ENCODE data around the gene UPK3BL1. TPM values are rescaled to one million over a fixed set of nuclear protein-coding genes. Genes with fewer than 3 reads are reported as not detected.
"Not testable (repeated sequence)": the region's sequence is repeated elsewhere in the genome, so short reads cannot be mapped to it uniquely, and the experiment has no call there.

Gene UPK3BL1, protein sequence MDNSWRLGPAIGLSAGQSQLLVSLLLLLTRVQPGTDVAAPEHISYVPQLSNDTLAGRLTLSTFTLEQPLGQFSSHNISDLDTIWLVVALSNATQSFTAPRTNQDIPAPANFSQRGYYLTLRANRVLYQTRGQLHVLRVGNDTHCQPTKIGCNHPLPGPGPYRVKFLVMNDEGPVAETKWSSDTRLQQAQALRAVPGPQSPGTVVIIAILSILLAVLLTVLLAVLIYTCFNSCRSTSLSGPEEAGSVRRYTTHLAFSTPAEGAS
- 8.3 TPM for polyA plus RNA-seq (2013, experiment 1 of 2; ENCODE audit: insufficient read length)
- polyA plus RNA-seq (2013, experiment 2 of 2; ENCODE audit: insufficient read length): 7.9 TPM

DNA sequence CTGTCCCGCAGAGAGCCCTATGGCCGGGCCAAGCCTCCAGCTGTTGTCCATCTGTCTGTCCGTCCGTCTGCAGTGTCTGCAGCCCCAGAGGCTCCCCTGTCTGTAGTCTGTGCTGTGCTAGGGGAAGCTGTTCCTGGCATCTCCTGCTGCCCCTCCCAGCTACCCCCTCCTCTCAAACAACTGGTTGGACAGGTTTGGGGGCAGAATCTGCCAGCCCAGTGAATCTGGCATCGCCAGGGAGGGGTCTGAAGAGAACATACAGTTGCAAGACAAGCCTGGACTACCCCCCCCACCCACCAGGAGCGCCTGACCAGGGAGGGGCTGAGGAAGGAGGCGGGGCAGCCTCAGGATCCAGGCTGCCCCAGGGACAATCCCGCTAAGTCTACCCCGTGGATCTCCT, at the start of gene UPK3BL1:
TSS of gene UPK3BL1 (minus strand) at position 101 of the 400 bp plus-strand sequence. CDS start at position 51, 50 bp downstream.
- DNase-seq: not testable (repeated sequence)

DNA sequence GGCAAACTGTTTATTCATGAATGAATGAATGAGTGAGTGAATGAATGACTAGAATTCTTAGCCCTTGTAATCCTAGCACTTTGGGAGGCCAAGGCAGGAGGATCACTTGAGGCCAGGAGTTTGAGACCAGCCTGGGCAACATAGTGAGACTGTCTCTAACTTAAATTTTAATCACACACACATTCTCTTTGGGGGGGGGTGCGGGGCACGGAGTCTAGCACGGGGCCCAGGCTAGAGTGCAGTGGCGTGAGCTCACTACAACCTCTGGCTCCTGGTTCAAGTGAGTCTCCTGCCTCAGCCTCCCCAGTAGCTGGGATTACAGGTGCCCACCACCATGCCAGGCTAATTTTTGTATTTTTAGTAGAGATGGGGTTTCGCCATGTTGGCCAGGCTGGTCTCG, 48.0 kb upstream of the UPK3BL1 start:
- not testable (repeated sequence) for DNase-seq

DNA sequence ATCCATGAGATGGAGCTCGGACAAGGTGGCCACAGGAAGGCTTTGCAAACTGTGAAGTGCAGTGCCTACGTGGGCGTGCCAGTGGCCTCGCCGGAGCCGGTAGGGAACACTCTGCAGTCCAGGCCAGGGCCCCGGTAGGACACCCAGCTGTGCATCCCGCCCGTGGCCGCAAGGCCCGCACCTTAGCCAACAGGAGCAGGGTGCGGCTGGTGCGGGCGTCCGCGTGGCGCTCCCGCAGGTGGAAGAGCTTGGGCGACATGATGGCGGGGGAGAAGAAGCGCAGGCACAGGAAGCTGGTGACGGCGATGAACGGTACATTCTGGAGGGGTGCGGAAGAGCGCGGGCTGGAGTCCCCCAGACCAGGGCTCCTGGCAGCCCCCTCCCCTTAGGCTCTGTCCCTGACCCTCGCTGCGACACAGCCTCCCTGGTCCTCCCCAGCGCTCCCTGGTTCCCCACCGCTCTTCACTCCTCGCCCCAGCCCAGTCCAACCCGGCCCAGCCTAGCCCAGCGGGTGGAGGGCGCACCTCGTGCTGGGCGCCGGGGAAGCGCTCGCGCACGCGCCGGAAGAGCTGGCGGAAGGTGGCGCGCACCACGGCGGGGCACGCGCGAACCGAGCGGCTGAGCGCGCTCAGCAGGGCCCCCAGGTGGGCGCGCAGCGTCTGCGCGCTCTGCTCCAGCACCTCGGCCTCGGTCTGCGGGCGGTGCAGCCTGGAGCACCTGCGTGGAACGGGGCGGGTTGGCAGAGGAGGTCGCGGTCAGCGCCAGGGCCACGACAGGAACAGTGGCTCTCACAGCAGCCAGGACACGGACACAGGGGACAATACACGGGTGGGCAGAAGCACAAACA, 47.1 kb upstream of the UPK3BL1 start:
- not testable (repeated sequence) for DNase-seq

DNA sequence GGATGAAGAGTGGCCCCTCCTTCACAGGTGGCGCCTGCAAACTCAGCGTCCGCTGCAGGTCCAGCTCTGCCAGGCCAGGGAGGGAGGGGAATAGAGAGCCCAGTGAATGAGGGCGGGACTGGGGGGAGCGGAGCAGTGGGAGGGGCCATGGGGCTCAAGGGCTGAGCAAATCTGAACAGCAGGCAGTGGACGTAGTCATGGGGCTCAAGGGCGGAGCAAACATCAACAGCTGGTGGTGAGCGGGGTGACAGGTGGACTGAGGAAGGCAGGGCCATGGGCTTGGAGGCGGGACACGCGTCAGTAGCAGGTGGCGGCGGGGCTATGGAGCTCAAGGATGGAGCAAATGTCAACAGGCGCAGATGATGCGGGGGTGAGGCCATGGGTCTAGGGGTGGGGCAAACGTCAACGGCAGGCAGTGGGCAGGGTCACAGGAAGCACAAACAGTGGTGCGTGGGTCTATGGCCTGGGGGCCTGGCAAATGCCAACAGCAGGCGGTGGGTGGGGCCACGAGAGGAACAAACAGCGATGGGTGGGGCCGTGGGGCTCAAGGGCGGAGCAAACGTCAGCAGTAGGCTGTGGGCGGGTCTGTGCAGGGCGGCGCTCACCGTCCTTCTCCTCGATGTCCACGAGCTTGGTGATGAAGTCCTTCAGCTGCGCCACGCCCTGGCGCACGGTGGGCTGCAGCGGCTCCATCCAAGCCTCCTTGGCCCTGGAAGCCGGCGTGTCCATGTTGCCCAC, 45.9 kb upstream of the UPK3BL1 start:
- DNase-seq: not testable (repeated sequence)

DNA sequence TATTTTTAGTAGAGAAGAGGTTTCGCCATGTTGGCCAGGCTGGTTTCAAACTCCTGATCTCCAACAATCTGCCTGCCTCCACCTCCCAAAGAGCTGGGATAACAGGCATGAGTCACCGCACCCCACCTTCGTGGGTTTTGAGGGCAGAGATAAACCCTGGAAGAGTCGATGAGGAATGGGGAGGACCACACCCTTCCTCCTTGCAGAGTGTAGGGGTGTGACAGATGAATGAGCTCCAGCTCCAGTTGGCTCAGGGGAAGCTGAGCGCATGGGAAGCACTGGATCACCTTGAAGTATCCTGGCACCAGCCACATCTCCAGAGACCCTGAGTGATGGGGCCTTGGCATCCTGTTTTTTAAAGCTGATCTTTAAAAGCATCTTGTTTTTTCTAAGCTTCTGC, 40.0 kb upstream of the UPK3BL1 start:
- not testable (repeated sequence) for DNase-seq

DNA sequence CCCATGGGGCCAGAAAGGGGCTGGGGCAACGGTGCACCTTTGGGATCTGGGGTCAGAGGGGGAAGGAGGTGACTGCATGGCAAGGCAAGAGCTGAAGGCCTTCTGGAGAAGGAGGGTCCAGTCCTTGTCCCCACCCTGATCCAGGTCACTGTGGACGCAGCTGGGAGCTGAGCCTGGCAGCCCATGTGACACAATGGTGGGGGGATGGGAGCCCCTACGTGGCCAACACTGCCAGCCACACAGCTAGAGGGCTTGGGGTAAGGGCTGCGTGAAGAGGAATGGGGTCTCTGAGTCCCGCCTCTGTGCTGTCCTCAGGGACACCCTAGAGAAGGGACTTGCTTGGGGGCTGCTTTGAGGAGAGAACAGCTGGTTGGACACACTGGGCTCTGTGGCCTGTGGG, 38.2 kb upstream of the UPK3BL1 start:
- not testable (repeated sequence) for DNase-seq

DNA sequence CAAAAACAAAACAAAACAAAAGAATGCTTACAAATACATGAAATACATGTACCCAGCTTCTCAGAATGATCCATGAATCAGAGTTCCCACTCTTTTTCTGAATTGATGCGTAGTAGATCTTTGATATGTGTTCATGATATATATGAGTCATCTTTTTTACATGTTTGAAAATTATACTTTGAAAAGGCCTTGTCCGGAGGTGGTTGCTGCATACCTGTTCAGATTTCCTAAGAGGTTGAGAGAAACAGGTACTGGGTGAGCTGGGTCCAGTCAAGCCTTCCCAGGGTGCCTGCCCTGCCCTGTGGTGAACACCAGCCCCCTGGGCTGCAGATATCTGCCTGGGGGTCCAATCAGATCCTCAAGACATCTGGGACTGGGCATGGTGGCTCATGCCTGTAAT, 33.0 kb upstream of the UPK3BL1 start:
- DNase-seq: not testable (repeated sequence)

DNA sequence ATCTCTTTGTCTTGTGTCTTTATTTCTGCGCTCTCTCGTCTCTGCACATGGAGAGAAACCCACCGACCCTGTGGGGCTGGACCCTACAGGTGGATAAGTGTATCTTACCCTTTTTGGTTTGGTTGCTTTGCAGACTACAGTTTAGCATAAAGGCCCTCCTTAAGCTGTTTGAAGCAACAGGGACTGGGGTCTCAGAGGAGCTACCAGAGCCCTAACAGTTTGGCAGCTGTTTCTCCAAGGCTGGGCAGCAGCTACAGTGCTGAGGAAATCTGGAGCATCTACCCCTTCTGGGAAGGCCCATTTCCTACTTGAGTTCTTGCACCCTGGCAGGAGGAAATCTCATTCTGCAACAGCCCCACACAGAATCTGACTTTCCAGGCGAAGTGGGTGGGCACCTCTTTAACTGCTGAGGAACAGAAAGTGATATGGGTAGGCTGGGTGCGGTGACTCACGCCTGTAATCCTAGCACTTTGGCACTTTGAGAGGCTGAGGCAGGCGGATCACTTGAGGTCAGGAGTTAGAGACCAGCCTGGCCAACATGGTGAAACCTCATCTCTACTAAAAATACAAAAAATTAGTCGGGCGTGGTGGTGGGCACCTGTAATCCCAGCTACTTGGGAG, 31.0 kb upstream of the UPK3BL1 start:
- not testable (repeated sequence) for DNase-seq

DNA sequence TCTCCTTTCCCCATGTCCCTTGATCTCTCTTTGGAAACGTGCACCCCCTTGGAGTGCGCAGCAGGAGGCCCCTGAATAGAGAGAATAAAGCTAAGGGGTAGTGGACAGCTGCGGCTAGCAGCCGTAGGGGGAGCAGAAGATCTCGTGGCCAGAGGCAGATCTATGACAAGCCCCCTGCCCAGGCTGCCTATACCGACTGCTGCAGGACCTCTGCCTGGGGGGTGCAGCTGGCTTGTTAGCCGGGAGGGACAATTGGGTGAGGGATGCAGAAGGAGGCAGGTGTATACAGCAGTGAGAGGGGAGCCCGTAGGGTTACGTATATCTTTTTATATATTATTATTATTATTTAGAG, 29.3 kb upstream of the UPK3BL1 start:
- not testable (repeated sequence) for DNase-seq

DNA sequence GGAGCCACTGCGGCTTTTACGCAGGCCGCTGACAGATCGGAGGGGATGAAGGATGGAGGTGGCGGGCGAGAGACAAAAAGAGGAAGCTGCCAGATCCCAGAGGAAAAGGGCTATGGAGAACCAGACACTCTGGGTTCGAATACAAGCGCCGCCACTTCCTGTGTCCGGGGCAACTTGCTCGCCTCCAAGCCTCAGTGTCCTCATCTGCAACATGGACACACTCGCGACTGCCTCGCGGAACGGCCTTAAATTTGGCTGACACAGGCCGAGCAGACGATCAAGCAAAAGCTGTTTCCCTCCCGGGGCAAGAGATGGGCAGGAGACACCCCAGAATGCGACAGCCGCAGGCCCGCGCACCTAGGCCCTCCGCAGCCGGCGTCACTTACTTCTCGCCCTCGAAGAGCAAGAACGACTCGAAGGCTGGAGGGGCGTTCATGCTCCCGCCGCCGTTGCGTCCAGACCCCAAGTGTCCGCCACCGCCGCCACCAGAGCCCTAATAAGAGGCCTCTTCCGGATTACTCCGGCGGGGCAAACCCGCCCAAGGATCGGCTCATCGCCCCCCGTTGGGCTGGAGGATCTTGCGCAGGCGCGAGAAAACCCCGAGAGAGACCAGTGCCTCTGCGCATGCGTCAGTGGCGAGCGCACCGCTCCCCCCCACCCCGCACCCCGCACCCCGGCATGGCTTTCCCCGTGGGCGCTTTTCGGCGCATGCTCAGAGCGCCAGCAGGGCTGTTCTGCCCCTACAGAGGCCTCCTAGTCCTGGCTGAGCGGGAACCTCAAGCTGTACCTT, 28.8 kb upstream of the UPK3BL1 start, which contains the start of gene POLR2J2:
TSS of gene POLR2J2 (minus strand) at position 498 of the 790 bp plus-strand sequence. CDS start at position 436, 62 bp downstream.
- DNase-seq: not testable (repeated sequence)

DNA sequence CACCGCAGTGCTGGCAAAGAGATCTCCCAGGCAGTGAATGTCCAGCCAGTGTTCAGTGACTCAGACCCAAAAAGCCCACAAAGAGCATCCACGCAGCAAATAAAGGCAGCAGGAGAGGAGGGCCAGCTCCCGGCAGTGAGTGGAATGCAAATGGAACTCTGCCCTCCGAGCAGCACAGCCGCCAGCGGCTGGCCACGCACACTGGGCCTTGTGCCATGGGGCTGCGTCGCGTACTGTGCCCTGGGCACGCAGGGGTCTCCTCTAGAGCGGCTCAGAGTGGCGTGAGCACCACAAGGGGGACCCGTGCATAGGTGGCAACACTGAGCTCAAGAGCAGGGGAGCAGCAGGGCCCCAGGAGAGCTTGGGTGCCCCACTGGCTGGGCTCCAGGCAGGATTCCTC, 24.9 kb upstream of the UPK3BL1 start:
- not testable (repeated sequence) for DNase-seq

DNA sequence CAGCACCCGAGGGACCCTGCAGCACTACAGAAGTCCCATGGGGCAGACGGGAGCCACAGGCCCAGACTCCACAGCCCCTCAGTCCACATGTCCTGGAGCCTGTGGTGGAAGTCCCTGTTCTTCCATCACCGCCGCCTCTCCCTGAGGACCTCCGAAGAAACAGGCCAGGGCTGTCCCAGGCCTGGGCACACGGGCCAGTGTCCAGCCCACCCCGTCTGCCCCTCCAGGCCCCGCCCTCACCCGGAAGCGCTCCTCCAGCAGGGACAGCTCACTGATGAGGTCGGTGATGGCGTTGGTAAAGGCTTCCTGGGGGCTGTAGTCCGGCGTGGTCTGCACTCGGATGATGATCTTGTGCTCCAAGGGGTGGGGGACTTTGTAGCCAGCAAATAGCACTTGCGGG, 24.3 kb upstream of the UPK3BL1 start:
- DNase-seq: not testable (repeated sequence)

DNA sequence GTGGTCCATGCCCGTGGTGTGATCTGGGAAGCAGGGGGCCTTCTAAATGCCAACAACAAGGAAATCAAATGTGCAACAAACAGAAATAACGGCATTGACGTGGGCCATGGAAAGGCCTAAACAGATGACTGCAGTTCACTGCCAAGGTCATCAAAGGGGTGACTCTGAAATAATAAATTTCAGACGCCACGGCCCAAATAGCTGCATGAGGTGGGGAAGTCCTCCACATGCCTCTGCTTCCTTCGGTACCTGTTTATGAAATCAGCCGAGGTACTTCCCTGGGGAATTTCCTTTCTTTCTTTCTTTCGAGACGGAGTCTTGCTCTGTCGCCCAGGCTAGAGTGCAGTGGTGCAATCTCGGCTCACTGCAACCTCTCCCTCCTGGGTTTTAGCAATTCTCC, 22.2 kb upstream of the UPK3BL1 start:
- not testable (repeated sequence) for DNase-seq

DNA sequence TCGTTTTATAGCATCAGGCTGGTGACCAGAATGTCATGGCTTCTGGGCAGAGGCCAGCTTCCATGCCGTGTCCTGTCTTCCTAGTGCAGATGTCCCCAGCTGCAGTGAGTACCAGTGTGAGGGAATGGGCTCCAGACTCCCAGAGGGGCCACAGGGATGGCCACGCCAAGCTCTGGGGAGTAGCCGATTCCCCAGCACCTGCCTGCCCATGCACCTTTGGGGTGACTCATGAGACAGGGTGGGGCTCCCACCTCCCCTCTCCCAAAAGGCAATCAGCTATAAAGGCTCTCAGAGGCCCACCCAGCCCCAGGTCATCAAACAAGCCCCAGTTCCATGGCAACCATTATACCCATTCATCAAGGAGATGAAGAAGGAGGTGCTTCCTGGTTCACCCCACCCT, 7.3 kb upstream of the UPK3BL1 start, which contains the start of gene SPDYE2B:
TSS of gene SPDYE2B (plus strand) at position 396 of the 400 bp plus-strand sequence. CDS start 2,030 bp downstream, outside the sequence.
- DNase-seq: not testable (repeated sequence)

DNA sequence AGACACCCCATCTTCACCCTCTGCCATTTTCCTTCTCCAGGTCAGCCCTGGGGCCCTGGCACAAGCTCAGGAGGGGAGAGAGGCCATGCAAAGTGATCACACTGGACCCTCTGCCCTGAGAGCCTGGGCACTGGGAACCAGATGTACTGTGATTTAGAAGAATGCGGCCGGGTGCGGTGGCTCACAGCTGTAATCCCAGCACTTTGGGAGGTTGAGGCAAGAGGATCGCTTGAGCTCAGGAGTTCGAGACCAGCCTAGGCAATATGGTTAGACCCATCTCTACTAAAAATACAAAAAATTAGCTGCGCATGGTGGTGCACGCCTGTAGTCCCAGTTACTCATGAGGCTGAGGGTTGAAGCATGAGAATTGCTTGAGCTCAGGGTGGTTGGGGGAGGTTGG, 5.2 kb upstream of the UPK3BL1 start:
- DNase-seq: not testable (repeated sequence)

DNA sequence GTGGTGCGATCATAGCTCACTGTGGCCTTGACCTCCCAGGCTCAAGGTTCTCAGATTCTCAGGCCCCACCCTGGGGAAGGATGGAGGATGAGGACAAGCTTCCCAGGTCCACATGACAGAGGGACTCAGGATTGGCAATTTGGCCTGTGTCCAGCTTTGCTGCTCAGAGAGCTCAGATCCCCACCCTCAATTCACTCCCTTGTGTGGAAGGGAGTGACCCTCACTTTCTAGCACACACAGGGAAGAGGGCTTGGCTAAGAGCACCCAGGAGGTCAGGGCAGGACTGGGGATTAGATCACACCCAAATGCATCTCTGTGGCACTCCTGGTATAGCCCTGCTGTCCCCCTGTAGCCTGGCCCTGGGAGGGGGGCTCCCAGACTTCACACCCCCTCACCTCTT, 813 bp upstream of the UPK3BL1 start:
- not testable (repeated sequence) for DNase-seq

DNA sequence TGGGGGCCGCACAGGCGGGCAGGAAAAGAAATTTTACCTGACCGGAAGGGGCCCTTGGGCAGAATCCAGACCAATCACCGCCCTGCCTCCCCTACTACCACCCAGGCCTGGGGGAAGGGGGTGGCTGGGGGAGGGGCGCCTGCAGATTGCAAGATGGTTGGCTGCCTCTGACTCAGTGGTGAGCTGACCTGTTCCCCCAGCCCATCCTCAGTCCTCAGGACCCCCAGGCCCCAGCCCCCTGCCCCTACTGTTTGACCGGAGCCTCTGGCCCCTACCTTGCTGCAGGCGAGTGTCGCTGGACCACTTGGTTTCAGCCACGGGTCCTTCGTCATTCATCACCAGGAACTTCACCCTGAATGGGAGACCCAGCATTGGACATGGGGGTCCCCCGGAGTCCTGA, 3.7 kb downstream of the UPK3BL1 start:
- DNase-seq: not testable (repeated sequence)

DNA sequence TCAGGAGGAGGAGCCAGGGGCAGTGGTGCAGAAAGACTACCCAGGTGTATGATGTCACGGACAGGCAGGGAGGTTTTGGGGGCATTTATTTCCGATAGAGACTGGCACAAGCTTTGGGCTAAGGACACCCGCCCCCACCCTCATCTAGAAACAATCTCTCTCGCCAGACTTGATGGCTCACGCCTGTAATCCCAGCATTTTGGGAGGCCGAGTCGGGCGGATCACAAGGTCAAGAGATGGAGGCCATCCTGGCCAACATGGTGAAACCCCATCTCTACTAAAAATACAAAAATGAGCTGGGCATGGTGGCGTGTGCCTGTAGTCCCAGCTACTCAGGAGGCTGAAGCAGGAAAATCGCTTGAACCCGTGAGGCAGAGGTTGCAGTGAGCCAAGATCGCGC, 5.6 kb downstream of the UPK3BL1 start:
- not testable (repeated sequence) for DNase-seq

DNA sequence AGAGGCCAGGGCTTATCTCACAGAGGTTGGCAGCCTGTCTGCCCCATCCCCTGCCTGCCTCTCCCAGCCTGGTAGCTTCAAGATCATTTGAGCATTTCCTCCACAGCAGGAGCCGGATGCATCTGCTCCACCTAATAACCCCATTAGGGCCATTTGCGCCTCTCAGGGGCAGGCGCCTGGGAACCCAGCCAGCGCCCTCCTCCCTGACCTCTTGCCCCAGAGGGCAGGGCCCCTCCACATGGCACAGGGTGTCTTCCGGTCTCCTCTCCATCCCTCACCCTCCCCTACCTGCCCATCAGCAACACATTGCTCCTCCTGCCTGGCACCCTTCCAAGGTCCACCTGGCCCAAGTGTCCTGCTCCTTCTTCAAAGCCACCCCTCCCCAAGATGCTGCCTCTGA, 7.2 kb downstream of the UPK3BL1 start:
- DNase-seq: not testable (repeated sequence)

DNA sequence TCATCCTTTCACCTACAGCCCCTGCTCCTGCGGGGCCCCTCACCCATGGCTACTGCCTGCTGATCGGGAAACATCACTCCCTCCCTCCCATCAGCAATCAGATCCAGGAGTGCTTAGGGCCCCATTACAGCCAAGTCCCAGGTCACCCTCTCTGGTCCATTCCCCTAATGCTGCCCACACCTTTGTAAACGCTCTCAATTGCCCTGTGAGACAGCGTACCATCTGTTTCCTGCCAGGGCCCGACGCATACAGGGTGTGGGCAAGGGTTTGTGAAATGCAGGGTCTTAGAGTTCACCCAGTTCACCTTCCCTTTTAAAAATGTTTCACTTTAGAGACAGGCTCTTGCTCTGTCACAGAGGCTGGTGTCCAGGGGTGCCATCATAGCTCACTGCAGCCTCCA, 8.3 kb downstream of the UPK3BL1 start:
- DNase-seq: not testable (repeated sequence)

DNA sequence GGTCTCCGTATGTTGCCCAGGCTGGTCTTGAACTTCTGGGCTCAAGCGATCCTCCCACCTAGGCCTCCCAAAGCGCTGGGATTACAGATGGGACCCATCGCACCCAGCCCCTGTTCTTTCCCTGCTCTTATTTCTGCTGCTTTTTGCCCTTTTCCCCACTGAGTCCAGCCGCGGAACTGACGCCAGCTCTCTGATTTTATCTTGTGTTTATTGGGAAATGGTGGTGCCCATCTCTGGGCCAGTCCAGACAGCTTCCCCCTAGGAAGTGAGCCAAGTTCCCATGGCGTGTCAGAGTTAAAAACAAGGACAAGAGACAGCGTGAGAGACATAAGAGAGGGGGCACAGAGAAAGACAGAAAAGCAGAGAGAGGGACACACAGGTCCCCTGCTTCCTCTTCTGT, 12.0 kb downstream of the UPK3BL1 start:
- DNase-seq: not testable (repeated sequence)

Data from fibroblast of skin of abdomen (primary cell).